ENCODE results near the gene HOXD8. TPM values are rescaled to one million over a fixed set of nuclear protein-coding genes. Genes with fewer than 3 reads are reported as not detected.

HOXD8 gene
- polyA plus RNA-seq, 1 of the 3 experiments (the other 2 are of a cell fraction), result 6.4 TPM

GRCh38 chr2:176175709-176176607, 46.5 kb downstream of the HOXD8 start:
- no peak for DNase-seq
- 60% methylated on average over 7 of the region's 7 CpGs for WGBS (ENCODE audit: low lambda C conversion rate)
- no peaks in the 10 kb centered on the region for H3K9me3 ChIP-seq
- no peak overlapping the region for H3K27ac ChIP-seq (ENCODE audit: low read depth in 2 of 2, low read length in 1 of 2)
- ChIA-PET POLR2A (interaction anchor here (1.0 kb wide), 1 partner anchor 12 kb away, joined by 3 read pairs; the partner anchor contains the start of gene HOXD1), CTCF (interaction anchor here (0.8 to 2.5 kb wide), 5 partner anchors 9 to 379 kb away, joined by 3 to 11 read pairs (median 4); no protein-coding TSS in a partner anchor)
- H3K4me2 ChIP-seq, result no peak overlapping the region
- H3K9ac ChIP-seq, result no peak overlapping the region
- H3K9me2 ChIP-seq, result no peaks in the 10 kb centered on the region
- H4K20me1 ChIP-seq (ENCODE audit: insufficient read depth), result no peaks in the 10 kb centered on the region
- TF ChIP-seq ZBTB33 (IDR thresholded peaks at IDR 0.05; ENCODE audit: borderline replicate concordance, low read depth) (no peak), REST (IDR thresholded peaks at IDR 0.05; ENCODE audit: low read depth, low read length) (no peak), ELF1 (IDR thresholded peaks at IDR 0.05) (no peak)
- no peaks in the 10 kb centered on the region for H3K79me2 ChIP-seq (ENCODE audit: insufficient read depth)
- peaks cover 0 to 4% of the 10 kb centered on the region in 2 experiments for H3K36me3 ChIP-seq (replicated peaks in 1 of 2; ENCODE audit: control insufficient read depth in 1 of 2, insufficient read depth in 2 of 2, low read length in 1 of 2)
- peaks cover 0 to 5% of the 10 kb centered on the region in 2 experiments; a peak in 2 of 4 replicates for H3K4me1 ChIP-seq (ENCODE audit: control insufficient read depth in 1 of 2, insufficient read depth in 2 of 2, low read depth in 1 of 2, low read length in 1 of 2)
- no peak overlapping the region for H2AFZ ChIP-seq (ENCODE audit: low read depth)
- H3F3A ChIP-seq (replicated peaks; ENCODE audit: insufficient read depth), result no peaks in the 10 kb centered on the region
- no peak overlapping the region for H3K4me3 ChIP-seq (ENCODE audit: low read depth in 2 of 2, low read length in 1 of 2)
- H3K27me3 ChIP-seq (ENCODE audit: insufficient read depth), result no peaks in the 10 kb centered on the region

GRCh38 chr2:176177580-176178037, 48.1 kb downstream of the HOXD8 start:
- Histone ChIP-seq H3K4me1 (ENCODE audit: control insufficient read depth in 1 of 2, insufficient read depth in 2 of 2, low read depth in 1 of 2, low read length in 1 of 2) (peaks cover 0 to 5% of the 10 kb centered on the region in 2 experiments; a peak in 2 of 4 replicates), H3K79me2 (ENCODE audit: insufficient read depth) (no peaks in the 10 kb centered on the region), H3K9me2 (no peaks in the 10 kb centered on the region), H3K4me3 (ENCODE audit: low read depth in 2 of 2, low read length in 1 of 2) (no peak overlapping the region), H3K4me2 (no peak overlapping the region), H2AFZ (ENCODE audit: low read depth) (no peak overlapping the region), H4K20me1 (ENCODE audit: insufficient read depth) (no peaks in the 10 kb centered on the region), H3F3A (replicated peaks; ENCODE audit: insufficient read depth) (no peaks in the 10 kb centered on the region), H3K36me3 (replicated peaks in 1 of 2; ENCODE audit: control insufficient read depth in 1 of 2, insufficient read depth in 2 of 2, low read length in 1 of 2) (peaks cover 0 to 1% of the 10 kb centered on the region in 2 experiments), H3K27ac (ENCODE audit: low read depth in 2 of 2, low read length in 1 of 2) (no peak overlapping the region), H3K9me3 (no peaks in the 10 kb centered on the region), H3K27me3 (ENCODE audit: insufficient read depth) (no peaks in the 10 kb centered on the region), H3K9ac (no peak overlapping the region)
- DNase-seq, result no peak
- 88% methylated on average over 11 of the region's 12 CpGs for WGBS (ENCODE audit: low lambda C conversion rate)
- POLR2A ChIA-PET, result no interaction called here
- CTCF ChIA-PET, result interaction anchor here (0.7 kb wide), 1 partner anchor 22 kb away, joined by 3 read pairs; no protein-coding TSS in a partner anchor
- TF ChIP-seq TAF1 (IDR thresholded peaks at IDR 0.05; ENCODE audit: borderline replicate concordance, low read depth, low read length), result no peak
- TF ChIP-seq CTCF (IDR thresholded peaks at IDR 0.05), result no peak
- TF ChIP-seq IRF3 (IDR thresholded peaks at IDR 0.05; ENCODE audit: low read depth, low read length), result no peak
- no peak for TF ChIP-seq FOXJ3 (CRISPR knock-in tag; IDR thresholded peaks at IDR 0.05)
- TF ChIP-seq GABPA (IDR thresholded peaks at IDR 0.05; ENCODE audit: low read depth), result no peak
- TF ChIP-seq, protein P1, sequence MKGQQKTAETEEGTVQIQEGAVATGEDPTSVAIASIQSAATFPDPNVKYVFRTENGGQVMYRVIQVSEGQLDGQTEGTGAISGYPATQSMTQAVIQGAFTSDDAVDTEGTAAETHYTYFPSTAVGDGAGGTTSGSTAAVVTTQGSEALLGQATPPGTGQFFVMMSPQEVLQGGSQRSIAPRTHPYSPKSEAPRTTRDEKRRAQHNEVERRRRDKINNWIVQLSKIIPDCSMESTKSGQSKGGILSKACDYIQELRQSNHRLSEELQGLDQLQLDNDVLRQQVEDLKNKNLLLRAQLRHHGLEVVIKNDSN (IDR thresholded peaks at IDR 0.05; ENCODE audit: borderline replicate concordance, low read depth), result no peak
- TF ChIP-seq NRF1 (IDR thresholded peaks at IDR 0.05; ENCODE audit: low read depth, low read length), result no peak
- no peak for TF ChIP-seq TEAD4 (IDR thresholded peaks at IDR 0.05; ENCODE audit: borderline replicate concordance, insufficient read depth)
- no peak for TF ChIP-seq MXI1 (IDR thresholded peaks at IDR 0.05; ENCODE audit: low read depth, low read length)
- no peak for TF ChIP-seq RFX5 (IDR thresholded peaks at IDR 0.05; ENCODE audit: low read length)
- TF ChIP-seq, protein P2, sequence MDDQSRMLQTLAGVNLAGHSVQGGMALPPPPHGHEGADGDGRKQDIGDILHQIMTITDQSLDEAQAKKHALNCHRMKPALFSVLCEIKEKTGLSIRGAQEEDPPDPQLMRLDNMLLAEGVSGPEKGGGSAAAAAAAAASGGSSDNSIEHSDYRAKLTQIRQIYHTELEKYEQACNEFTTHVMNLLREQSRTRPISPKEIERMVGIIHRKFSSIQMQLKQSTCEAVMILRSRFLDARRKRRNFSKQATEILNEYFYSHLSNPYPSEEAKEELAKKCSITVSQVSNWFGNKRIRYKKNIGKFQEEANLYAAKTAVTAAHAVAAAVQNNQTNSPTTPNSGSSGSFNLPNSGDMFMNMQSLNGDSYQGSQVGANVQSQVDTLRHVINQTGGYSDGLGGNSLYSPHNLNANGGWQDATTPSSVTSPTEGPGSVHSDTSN (IDR thresholded peaks at IDR 0.05), result no peak

Data from SK-N-SH (cell line).